H1 (cell line): ENCODE results near the gene CTIF. TPM values are rescaled to one million over a fixed set of nuclear protein-coding genes. Genes with fewer than 3 reads are reported as not detected.

Experiments used
- CTCF ChIA-PET: fragments of 300-600 bp; sonication (Branson Sonifier 250); formaldehyde crosslinking; loops from one replicate; lab custom pipeline; 2021; ENCODE audit not compliant: partially characterized antibody; lab: Charles Lee
- POLR2A ChIA-PET: fragments of 300-600 bp; sonication (Branson Sonifier 250); formaldehyde crosslinking; loops from one replicate; lab custom pipeline; 2021; ENCODE audit warnings: inconsistent platforms; ENCODE audit not compliant: partially characterized antibody; lab: Charles Lee
- DNase-seq, 2 experiments: peaks; one replicate each; pipeline versions ENCODE4 v3.0.0 to v3.0.0-alpha.2; 2010 to 2022; ENCODE audit warnings: low spot score in 2 of 2, low read depth in 1 of 2, mixed read lengths in 1 of 2
- FAIRE-seq: peaks from 2 replicates; lab custom pipeline; 2011; peaks lifted over from hg19 to GRCh38; lab: Jason Lieb, UNC
- H2AFZ ChIP-seq: 2 replicates; pipeline ENCODE4 v1.8.1; 2012; ENCODE audit warnings: low read length, inconsistent platforms
- H2AK5ac ChIP-seq: 2 replicates; pipeline ENCODE4 v1.6.1; 2013; ENCODE audit warnings: low read depth, low read length
- H2BK120ac ChIP-seq: replicated peaks from 2 replicates; pipeline ENCODE3; 2013; ENCODE audit warnings: low read depth, low read length, inconsistent platforms
- H2BK12ac ChIP-seq: 2 replicates; pipeline ENCODE4 v1.6.1; 2013; ENCODE audit warnings: low read depth, low read length
- H2BK15ac ChIP-seq: 2 replicates; pipeline ENCODE4 v1.6.1; 2013; ENCODE audit warnings: low read length
- H2BK20ac ChIP-seq: 2 replicates; pipeline ENCODE4 v1.6.1; 2013; ENCODE audit warnings: low read length
- H2BK5ac ChIP-seq: 2 replicates; pipeline ENCODE4 v1.6.1; 2013; ENCODE audit warnings: low read depth, low read length
- H3K14ac ChIP-seq: 2 replicates; pipeline ENCODE4 v1.6.1; 2013; ENCODE audit warnings: inconsistent platforms; ENCODE audit not compliant: insufficient read length
- H3K18ac ChIP-seq: 2 replicates; pipeline ENCODE4 v1.6.1; 2013; ENCODE audit warnings: low read length; ENCODE audit errors: extremely low read depth
- H3K23ac ChIP-seq: 2 replicates; pipeline ENCODE4 v1.6.1; 2013; ENCODE audit warnings: inconsistent platforms; ENCODE audit not compliant: insufficient read length
- H3K23me2 ChIP-seq: 2 replicates; pipeline ENCODE4 v1.6.1; 2013; ENCODE audit warnings: low read depth, low read length
- H3K27ac ChIP-seq: 2 replicates; pipeline ENCODE4 v1.6.1; 2011; ENCODE audit warnings: low read depth, low read length, inconsistent platforms
- H3K27me3 ChIP-seq, 4 experiments: replicated peaks in 1 of 4; 1 replicate in 1 of 4; 2 replicates in 3 of 4; pipeline versions ENCODE4 v1.6.1 to v1.8.1; 2011 to 2013; ENCODE audit warnings: low read length in 3 of 4, mild to moderate bottlenecking in 3 of 4, inconsistent platforms in 2 of 4, mixed read lengths in 2 of 4, moderate library complexity in 1 of 4; ENCODE audit not compliant: control insufficient read depth in 3 of 4, insufficient read depth in 3 of 4; ENCODE audit errors: extremely low read depth in 1 of 4
- H3K36me3 ChIP-seq, 4 experiments: 2 replicates each; pipeline versions ENCODE4 v1.6.1 to v1.8.1; 2011 to 2013; ENCODE audit warnings: mild to moderate bottlenecking in 4 of 4, low read length in 3 of 4, moderate library complexity in 2 of 4, control low read depth in 1 of 4, inconsistent platforms in 1 of 4; ENCODE audit not compliant: insufficient read depth in 4 of 4, control insufficient read depth in 2 of 4
- H3K4ac ChIP-seq: replicated peaks from 2 replicates; pipeline ENCODE3; 2013; ENCODE audit warnings: low read length, low read depth, mixed read lengths, inconsistent platforms; ENCODE audit not compliant: insufficient read length
- H3K4me1 ChIP-seq, 4 experiments: replicated peaks in 1 of 4; 1 replicate in 1 of 4; 2 replicates in 3 of 4; pipeline versions ENCODE4 v1.6.1 to v1.8.1; 2011 to 2013; ENCODE audit warnings: low read length in 3 of 4, inconsistent platforms in 2 of 4, mixed read lengths in 1 of 4; ENCODE audit not compliant: insufficient read depth in 4 of 4, control insufficient read depth in 3 of 4
- H3K4me2 ChIP-seq, 2 experiments: 2 replicates each; pipeline versions ENCODE4 v1.6.1 to v1.8.1; 2011 to 2013; ENCODE audit warnings: low read depth in 2 of 2, low read length in 2 of 2, control low read depth in 1 of 2, inconsistent platforms in 1 of 2, mild to moderate bottlenecking in 1 of 2; ENCODE audit not compliant: insufficient read depth in 1 of 2
- H3K4me3 ChIP-seq, 4 experiments: fragments of 200-600, 300-600 bp in 1 of 4; sonication (generic), shearing (Covaris generic), sonication (Bioruptor Twin) in 1 of 4; 2 replicates each; pipeline versions ENCODE4 v1.5.1 to v1.8.1; 2011 to 2016; ENCODE audit warnings: low read length in 4 of 4, low read depth in 3 of 4, control low read depth in 2 of 4, inconsistent platforms in 2 of 4, mild to moderate bottlenecking in 2 of 4, mixed read lengths in 1 of 4, moderate library complexity in 1 of 4; ENCODE audit not compliant: insufficient read depth in 2 of 4; ENCODE audit errors: extremely low read depth in 1 of 4
- H3K56ac ChIP-seq: replicated peaks from 2 replicates; pipeline ENCODE3; 2013; ENCODE audit warnings: low read depth, mild to moderate bottlenecking, mixed read lengths, low read length, inconsistent platforms; ENCODE audit not compliant: insufficient read length
- H3K79me1 ChIP-seq: 2 replicates; pipeline ENCODE4 v1.6.1; 2013; ENCODE audit warnings: low read depth, low read length, control low read depth
- H3K79me2 ChIP-seq, 2 experiments: 2 replicates each; pipeline versions ENCODE4 v1.6.1 to v1.8.1; 2012 to 2013; ENCODE audit warnings: low read length in 2 of 2, mild to moderate bottlenecking in 2 of 2, inconsistent platforms in 1 of 2; ENCODE audit not compliant: insufficient read depth in 2 of 2, control insufficient read depth in 1 of 2
- H3K9ac ChIP-seq, 4 experiments: replicated peaks in 1 of 4; 1 replicate in 1 of 4; 2 replicates in 3 of 4; pipeline versions ENCODE4 v1.6.1 to v1.8.1; 2011 to 2013; ENCODE audit warnings: low read depth in 3 of 4, low read length in 3 of 4, control low read depth in 2 of 4, mild to moderate bottlenecking in 2 of 4, moderate library complexity in 2 of 4, inconsistent platforms in 1 of 4; ENCODE audit errors: extremely low read depth in 1 of 4
- H3K9me3 ChIP-seq, 2 experiments: 2 replicates each; pipeline versions ENCODE4 v1.6.1 to v1.8.1; 2012 to 2013; ENCODE audit warnings: mild to moderate bottlenecking in 2 of 2, moderate library complexity in 2 of 2, control low read depth in 1 of 2, inconsistent platforms in 1 of 2, low read depth in 1 of 2, low read length in 1 of 2, mixed read lengths in 1 of 2; ENCODE audit not compliant: insufficient read depth in 2 of 2
- H4K20me1 ChIP-seq, 2 experiments: replicated peaks in 1 of 2; 2 replicates each; pipeline versions ENCODE3 to v1.8.1; 2011 to 2013; ENCODE audit warnings: inconsistent platforms in 2 of 2, low read length in 2 of 2, mild to moderate bottlenecking in 1 of 2; ENCODE audit not compliant: insufficient read depth in 2 of 2, control insufficient read depth in 1 of 2
- H4K5ac ChIP-seq: 2 replicates; pipeline ENCODE4 v1.6.1; 2013; ENCODE audit warnings: low read length, low read depth, mixed read lengths, inconsistent platforms; ENCODE audit not compliant: insufficient read length
- H4K8ac ChIP-seq: 2 replicates; pipeline ENCODE4 v1.8.0; 2013; ENCODE audit warnings: mild to moderate bottlenecking, moderate library complexity, low read length, inconsistent platforms; ENCODE audit not compliant: insufficient read depth; ENCODE audit errors: extremely low read depth
- H4K91ac ChIP-seq: replicated peaks from 2 replicates; pipeline ENCODE3; 2013; ENCODE audit warnings: low read length, mixed read lengths, inconsistent platforms; ENCODE audit not compliant: insufficient read length
- BACH1 ChIP-seq: IDR thresholded peaks from 2 replicates; pipeline ENCODE4 v1.6.1; 2012; ENCODE audit warnings: low read length, improper control_type of control experiment
- WGBS, 2 experiments: shearing (Covaris generic) in 1 of 2; methylation state at CpG; one replicate each; pipeline versions ENCODE4 v1.1.6 to v1.1.7; 2013 to 2015; ENCODE audit warnings: low lambda C conversion rate in 2 of 2, mixed read lengths in 2 of 2, inconsistent platforms in 1 of 2, low coverage in 1 of 2, missing lambda C conversion rate in 1 of 2; ENCODE audit not compliant: insufficient replicate concordance in 2 of 2, insufficient coverage in 1 of 2, insufficient read length in 1 of 2; ENCODE audit errors: extremely low coverage in 1 of 2, missing lambda C conversion rate in 1 of 2; 5-methylcytosine and 5-hydroxymethylcytosine counted together
- polyA plus RNA-seq, 7 experiments: library from polyadenylated mRNA; depleted of rRNA in 3 of 7; stranded (reverse) in 5 of 7; unstranded in 2 of 7; fragments of >200 nt in 5 of 7; fragments of 200-250 nt in 2 of 7; gene quantifications; 1 replicate in 5 of 7; 2 replicates in 1 of 7; 4 replicates in 1 of 7; pipeline versions ENCODE4 v1.2.1 to v1.2.3, GENCODE V29; 2011 to 2013; ENCODE audit warnings: missing spikeins in 2 of 7, mixed read lengths in 2 of 7
- total RNA-seq: library from RNA; stranded (reverse); fragmentation: NEBNext Ultra II Directional; extraction: Animal tissue kit (Norgen Biotek cat#: 25700); gene quantifications from 2 replicates; pipeline ENCODE4 v1.2.1, GENCODE V29; 2021

The CTIF gene
- total and polyA plus RNA-seq, 2 of the 8 experiments (the other 6 are each of a cell fraction or from before 2014, with no cell fraction given): 9.0 to 17.8 TPM

- H3K56ac ChIP-seq: no peak overlapping the region
- H2BK120ac ChIP-seq: no peak overlapping the region
- no peaks in the 10 kb centered on the region for H3K9me3 ChIP-seq
- H3K4ac ChIP-seq: no peak overlapping the region
- FAIRE-seq (no peak), DNase-seq (no peak)
- no peak overlapping the region for H3K27ac ChIP-seq
- H3K79me2 ChIP-seq: no peaks in the 10 kb centered on the region
- H3K23ac ChIP-seq: no peak overlapping the region
- H3K18ac ChIP-seq: no peak overlapping the region
- no peak overlapping the region for H2BK20ac ChIP-seq
- no peaks in the 10 kb centered on the region for H3K36me3 ChIP-seq
- no peak overlapping the region for H2BK5ac ChIP-seq
- no peak overlapping the region for H3K4me3 ChIP-seq
- H4K91ac ChIP-seq: no peak overlapping the region
- no peak overlapping the region for H3K9ac ChIP-seq
- H3K4me2 ChIP-seq: no peak overlapping the region
- H4K20me1 ChIP-seq: peaks cover 0 to 5% of the 10 kb centered on the region in 2 experiments
- H2BK15ac ChIP-seq: no peak overlapping the region
- H2AFZ ChIP-seq: no peak overlapping the region
- H3K79me1 ChIP-seq: no peaks in the 10 kb centered on the region
- H2AK5ac ChIP-seq: no peak overlapping the region
- no peaks in the 10 kb centered on the region for H3K27me3 ChIP-seq
- no peak overlapping the region for H2BK12ac ChIP-seq
- H4K8ac ChIP-seq: no peak overlapping the region
- ChIA-PET CTCF (interaction anchor here (0.6 to 2.0 kb wide), 13 partner anchors 19 to 1499 kb away, joined by 3 to 8 read pairs (median 3); no protein-coding TSS in a partner anchor), POLR2A (interaction anchor here (0.5 to 0.6 kb wide), 2 partner anchors 18 to 95 kb away, joined by 3 read pairs; no protein-coding TSS in a partner anchor)
- H4K5ac ChIP-seq: no peak overlapping the region
- WGBS, 2 experiments: 91% methylated on average over 11 of the region's 11 CpGs; no CpG with 5 or more reads in 1 of the 2 experiments
- no peaks in the 10 kb centered on the region for H3K23me2 ChIP-seq
- no peak for TF ChIP-seq BACH1
- H3K4me1 ChIP-seq: peaks cover 0 to 6% (median 1%) of the 10 kb centered on the region in 4 experiments; a peak in 2 of 7 replicates
- no peak overlapping the region for H3K14ac ChIP-seq
Observed at GRCh38 chr18:48732767-48733424, 194.1 kb downstream of the CTIF start.
